Measurements from ENCODE around the gene FCRL5.

DNA sequence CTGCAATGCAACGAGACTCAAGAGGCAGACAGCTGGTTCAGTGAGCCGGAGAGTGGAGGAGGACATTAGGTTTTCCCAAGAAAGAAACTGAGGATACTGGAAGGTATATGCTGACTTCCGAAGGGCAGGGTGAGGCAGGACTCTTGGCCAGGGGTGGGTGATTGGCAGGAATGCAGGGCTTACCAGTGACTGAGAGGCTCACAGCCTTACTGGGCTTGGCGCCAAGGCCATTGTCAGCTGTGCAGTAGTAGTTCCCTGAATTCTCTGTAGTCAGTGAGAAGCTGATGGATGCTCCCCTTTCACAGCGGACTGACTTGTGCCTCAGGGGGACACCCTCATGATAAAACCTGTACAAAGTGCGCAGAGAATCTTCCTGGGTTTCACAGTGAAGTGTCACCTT lies 9.6 kb downstream of the FCRL5 start:
- TF ChIP-seq CTCF (IDR thresholded peaks at IDR 0.05 in 2 of 3, conservative IDR thresholded peaks at IDR 0.05 in 1 of 3; ENCODE audit: insufficient read depth in 2 of 3, low read depth in 1 of 3, low read length in 3 of 3) (no peak), NFRKB (IDR thresholded peaks at IDR 0.05; ENCODE audit: low read depth) (no peak), CREM (IDR thresholded peaks at IDR 0.05; ENCODE audit: low read depth) (no peak), ELF4 (CRISPR knock-in tag; IDR thresholded peaks at IDR 0.05) (no peak), U2AF2 (optimal IDR thresholded peaks at IDR 0.05; ENCODE audit: low read depth, low read length) (no peak), TAF1 (IDR thresholded peaks at IDR 0.05; ENCODE audit: control insufficient read depth, extremely low read depth, insufficient read depth, low read length, severe bottlenecking) (no peak)

Measured in K562 (cell line).